WTC11 (cell line): ENCODE data around the gene IGFBP7. TPM values are rescaled to one million over a fixed set of nuclear protein-coding genes. Genes with fewer than 3 reads are reported as not detected.

Experiments used
- ATAC-seq: fragments of 200-7000 bp; cut with Tn5 transposase; 2 replicates; pipeline ENCODE4 v1.10.0; 2021; ENCODE audit warnings: mild to moderate bottlenecking, moderate library complexity
- CTCF ChIA-PET: fragments of 300-600 bp; sonication (Branson Sonifier 250); formaldehyde crosslinking; loops from one replicate; lab custom pipeline; 2021; ENCODE audit warnings: antibody characterized with exemption; lab: Charles Lee
- POLR2A ChIA-PET: fragments of 350-600 bp; sonication (Branson Sonifier 250); formaldehyde crosslinking; loops from one replicate; lab custom pipeline; 2021; ENCODE audit warnings: antibody characterized with exemption; lab: Charles Lee
- DNase-seq: peaks from one replicate; pipeline ENCODE4 v3.0.0; 2021; ENCODE audit warnings: low spot score
- H3K27ac Mint-ChIP-seq: 2 replicates; pipeline ENCODE4 v1.8.0; 2021; ENCODE audit warnings: mixed read lengths
- H3K27me3 Mint-ChIP-seq: 2 replicates; pipeline ENCODE4 v1.8.0; 2021; ENCODE audit warnings: low read depth, mild to moderate bottlenecking, moderate library complexity, mixed read lengths
- H3K36me3 Mint-ChIP-seq: 2 replicates; pipeline ENCODE4 v1.8.0; 2021; ENCODE audit warnings: mixed read lengths
- H3K4me1 Mint-ChIP-seq: 2 replicates; pipeline ENCODE4 v1.8.0; 2022; ENCODE audit warnings: mixed read lengths
- H3K4me3 Mint-ChIP-seq: 2 replicates; pipeline ENCODE4 v1.8.0; 2021; ENCODE audit warnings: mild to moderate bottlenecking, moderate library complexity, mixed read lengths
- H3K9me3 Mint-ChIP-seq: 2 replicates; pipeline ENCODE4 v1.8.0; 2021; ENCODE audit warnings: mixed read lengths
- AFF4 ChIP-seq: sonication (generic); formaldehyde crosslinking; IDR thresholded peaks from 2 replicates; pipeline ENCODE4 v1.8.1; 2023; ENCODE audit warnings: mild to moderate bottlenecking, missing genetic modification reagents, borderline replicate concordance
- AR ChIP-seq: fragments of 250-450 bp; sonication (Bioruptor Pico); IDR thresholded peaks from 2 replicates; pipeline ENCODE4 v1.9.0; 2021; ENCODE audit warnings: mild to moderate bottlenecking
- CBFB ChIP-seq: sonication (generic); formaldehyde crosslinking; IDR thresholded peaks from 2 replicates; pipeline ENCODE4 v1.8.1; 2022; ENCODE audit warnings: mild to moderate bottlenecking, low read depth, missing genetic modification reagents
- CREM ChIP-seq: sonication (generic); formaldehyde crosslinking; IDR thresholded peaks from 2 replicates; pipeline ENCODE4 v1.8.1; 2022; ENCODE audit warnings: mild to moderate bottlenecking, missing genetic modification reagents, moderate library complexity
- E2F1 ChIP-seq: sonication (generic); formaldehyde crosslinking; IDR thresholded peaks from 2 replicates; pipeline ENCODE4 v1.8.0; 2022; ENCODE audit warnings: mild to moderate bottlenecking, missing genetic modification reagents
- EMX1 ChIP-seq: fragments of 250-450 bp; sonication (Bioruptor Pico); IDR thresholded peaks from 2 replicates; pipeline ENCODE4 v1.8.0; 2021; ENCODE audit warnings: mild to moderate bottlenecking
- ERG ChIP-seq: fragments of 250-450 bp; sonication (Bioruptor Pico); IDR thresholded peaks from 2 replicates; pipeline ENCODE4 v1.8.0; 2021; ENCODE audit warnings: mild to moderate bottlenecking
- ESRRA ChIP-seq: sonication (generic); formaldehyde crosslinking; IDR thresholded peaks from 2 replicates; pipeline ENCODE4 v1.8.1; 2022; ENCODE audit warnings: mild to moderate bottlenecking, missing genetic modification reagents, borderline replicate concordance
- ETV6 ChIP-seq: sonication (generic); formaldehyde crosslinking; IDR thresholded peaks from 2 replicates; pipeline ENCODE4 v1.8.1; 2022; ENCODE audit warnings: mild to moderate bottlenecking, missing genetic modification reagents
- FOXK1 ChIP-seq: sonication (generic); formaldehyde crosslinking; IDR thresholded peaks from 2 replicates; pipeline ENCODE4 v1.8.0; 2022; ENCODE audit warnings: mild to moderate bottlenecking, moderate library complexity, missing genetic modification reagents
- IRF1 ChIP-seq: sonication (generic); formaldehyde crosslinking; IDR thresholded peaks from 2 replicates; pipeline ENCODE4 v1.8.0; 2023; ENCODE audit warnings: missing genetic modification reagents
- JAZF1 ChIP-seq: fragments of 250-450 bp; sonication (Bioruptor Pico); IDR thresholded peaks from 2 replicates; pipeline ENCODE4 v1.9.0; 2021; ENCODE audit warnings: moderate library complexity, mild to moderate bottlenecking, inconsistent platforms
- MXD4 ChIP-seq: fragments of 250-450 bp; sonication (Bioruptor Pico); IDR thresholded peaks from 2 replicates; pipeline ENCODE4 v1.8.0; 2021; ENCODE audit warnings: mild to moderate bottlenecking, moderate library complexity, borderline replicate concordance
- NFE2L1 ChIP-seq: sonication (generic); formaldehyde crosslinking; IDR thresholded peaks from 2 replicates; pipeline ENCODE4 v1.8.1; 2023; ENCODE audit warnings: missing genetic modification reagents
- NR2C2 ChIP-seq: sonication (generic); formaldehyde crosslinking; IDR thresholded peaks from 2 replicates; pipeline ENCODE4 v1.8.0; 2022; ENCODE audit warnings: mild to moderate bottlenecking, missing genetic modification reagents
- SMAD3 ChIP-seq: sonication (generic); formaldehyde crosslinking; IDR thresholded peaks from 2 replicates; pipeline ENCODE4 v1.8.0; 2022; ENCODE audit warnings: missing genetic modification reagents, mild to moderate bottlenecking, borderline replicate concordance
- STAT6 ChIP-seq: sonication (generic); formaldehyde crosslinking; conservative IDR thresholded peaks from 2 replicates; pipeline ENCODE4 v1.8.1; 2023; ENCODE audit warnings: mild to moderate bottlenecking, low read depth, missing genetic modification reagents, moderate library complexity
- ZNF416 ChIP-seq: fragments of 250-450 bp; sonication (Bioruptor Pico); IDR thresholded peaks from 2 replicates; pipeline ENCODE4 v1.9.0; 2021; ENCODE audit warnings: mild to moderate bottlenecking, inconsistent platforms
- ZNF423 ChIP-seq: fragments of 250-450 bp; sonication (Bioruptor Pico); IDR thresholded peaks from 2 replicates; pipeline ENCODE4 v2.1.2; 2022; ENCODE audit warnings: mild to moderate bottlenecking, moderate library complexity
- ZNF512 ChIP-seq: sonication (generic); formaldehyde crosslinking; IDR thresholded peaks from 2 replicates; pipeline ENCODE4 v1.8.1; 2022; ENCODE audit warnings: missing genetic modification reagents, borderline replicate concordance
- total RNA-seq: library from RNA; stranded (reverse); gene quantifications from 3 replicates; pipeline ENCODE4 v1.2.3, GENCODE V29; 2021

The IGFBP7 gene
- total RNA-seq, 1 experiment from 2014 or later = 1.4 TPM

GRCh38 chr4:57041020-57041419 is 69.2 kb downstream of the IGFBP7 start (continued):
- TF ChIP-seq STAT6 (CRISPR knock-in tag) = no peak
- no peak for TF ChIP-seq FOXK1 (CRISPR knock-in tag)
- TF ChIP-seq JAZF1 (CRISPR knock-in tag) = no peak
- no peak for TF ChIP-seq NR2C2 (CRISPR knock-in tag)
- TF ChIP-seq EMX1 (CRISPR knock-in tag) = no peak
- no peak for TF ChIP-seq AR
- TF ChIP-seq MXD4 (CRISPR knock-in tag) = no peak
- no peak for TF ChIP-seq ZNF512 (CRISPR knock-in tag)
- TF ChIP-seq ZNF416 (CRISPR knock-in tag) = no peak
- no peak for TF ChIP-seq ESRRA (CRISPR knock-in tag)
- no peak for TF ChIP-seq CREM
- no peak for TF ChIP-seq SMAD3
- TF ChIP-seq ERG (CRISPR knock-in tag) = no peak
- TF ChIP-seq ZNF423 (CRISPR knock-in tag) = no peak
- TF ChIP-seq E2F1 (CRISPR knock-in tag) = no peak

- Mint-ChIP-seq H3K27ac (no peak overlapping the region), H3K4me1 (peaks cover 13% of the 10 kb centered on the region), H3K9me3 (no peaks in the 10 kb centered on the region), H3K27me3 (no peaks in the 10 kb centered on the region; the same call in 1 of the 2 replicates), H3K4me3 (no peak overlapping the region), H3K36me3 (no peaks in the 10 kb centered on the region)
- ChIA-PET POLR2A (no interaction called here), CTCF (no interaction called here)
- ATAC-seq (peak; percentile 28), DNase-seq (no peak)
- no peak for TF ChIP-seq CBFB (CRISPR knock-in tag)
- TF ChIP-seq AFF4 (CRISPR knock-in tag) = no peak
- TF ChIP-seq JAZF1 (CRISPR knock-in tag) = no peak
- no peak for TF ChIP-seq ETV6 (CRISPR knock-in tag)
- no peak for TF ChIP-seq E2F1 (CRISPR knock-in tag)
- TF ChIP-seq IRF1 (CRISPR knock-in tag) = no peak
- no peak for TF ChIP-seq NFE2L1 (CRISPR knock-in tag)
These were observed 69.7 kb downstream of the IGFBP7 start for GRCh38 chr4:57040510-57040909.
